HG02840 (cell line): Measurements from ENCODE around the gene PDGFA.

Experiments
- ATAC-seq: cut with Tn5 transposase; IDR thresholded peaks from one replicate; pipeline ENCODE4 v1.9.1; 2021; ENCODE audit warnings: mild to moderate bottlenecking, moderate library complexity, moderate number of reproducible peaks; ENCODE audit not compliant: unreplicated experiment, low FRiP score

Gene PDGFA

GRCh38 chr7:451255-452225 is 68.1 kb downstream of the PDGFA start:
- ATAC-seq, result no peak

- no peak for ATAC-seq
Observed at GRCh38 chr7:450741-451140, 68.9 kb downstream of the PDGFA start.

GRCh38 chr7:450036-450435 is 69.6 kb downstream of the PDGFA start:
- ATAC-seq, result no peak

DNA sequence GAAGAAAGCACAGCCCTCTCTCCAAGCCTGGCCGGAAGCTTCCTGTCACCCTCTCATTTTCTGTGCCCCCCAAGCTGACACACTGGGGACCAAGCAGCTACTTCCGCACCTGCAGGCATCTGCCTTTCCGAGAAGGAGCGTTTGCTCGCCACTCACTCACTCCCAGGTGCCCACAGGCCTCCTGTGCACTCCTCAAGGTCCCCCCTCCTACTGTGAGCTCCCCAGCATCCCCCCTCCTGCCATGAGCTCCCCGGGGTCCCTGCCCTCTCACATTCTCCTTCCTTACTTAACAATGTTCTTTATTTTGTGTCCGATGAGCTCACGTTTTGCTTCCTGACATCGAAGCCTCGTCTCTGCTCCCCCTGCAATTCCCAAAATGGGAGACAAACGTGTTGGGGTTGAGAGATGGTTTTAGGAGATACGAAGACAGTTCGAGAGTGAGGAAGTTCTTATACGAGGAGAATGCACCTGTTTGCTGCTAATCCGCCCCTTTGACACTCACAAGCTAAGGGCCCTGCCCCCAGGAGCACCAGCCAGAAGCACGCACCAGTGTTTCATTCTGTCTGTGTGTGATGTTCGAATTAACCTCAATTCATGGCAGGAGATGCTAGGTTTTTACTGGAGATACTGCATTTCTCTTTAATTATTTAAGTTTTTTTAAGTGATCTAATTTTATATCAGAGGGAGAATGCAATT is 70.2 kb downstream of the PDGFA start:
- ATAC-seq, result no peak

DNA sequence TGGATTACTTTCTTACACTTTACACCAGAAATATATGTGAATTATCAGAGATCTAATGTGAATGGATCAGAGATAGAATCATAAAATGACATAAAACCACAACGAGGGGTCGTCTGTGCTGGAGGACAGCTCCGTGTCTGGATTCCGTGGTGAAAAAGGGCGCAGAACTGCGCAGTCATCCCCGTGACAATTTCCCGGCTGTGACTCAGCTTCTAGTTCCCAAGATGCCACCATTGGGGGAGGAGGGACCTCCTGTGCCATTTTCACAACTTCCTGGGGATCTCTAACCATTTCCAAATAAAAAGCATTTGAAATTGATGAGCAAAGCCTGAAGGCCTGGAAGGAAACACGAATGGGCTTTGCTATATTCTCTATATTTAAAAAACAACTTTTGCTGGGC is 72.1 kb downstream of the PDGFA start:
- no peak for ATAC-seq
